HFFc6 (cell line): Measurements from ENCODE around the gene LRRK1. TPM values are rescaled to one million over a fixed set of nuclear protein-coding genes. Genes with fewer than 3 reads are reported as not detected.

ENCODE experiments used
- DNase-seq: peaks from one replicate; pipeline ENCODE4 v3.0.0-alpha.2; 2018
- H3K27ac Mint-ChIP-seq: 2 replicates; pipeline ENCODE4 v1.8.0; 2020; ENCODE audit warnings: mild to moderate bottlenecking, mixed read lengths
- H3K27me3 Mint-ChIP-seq: 2 replicates; pipeline ENCODE4 v1.8.0; 2021; ENCODE audit warnings: mild to moderate bottlenecking, moderate library complexity, mixed read lengths; ENCODE audit not compliant: insufficient read depth
- H3K36me3 Mint-ChIP-seq: 2 replicates; pipeline ENCODE4 v1.8.0; 2021; ENCODE audit warnings: low read depth, mixed read lengths
- H3K4me1 Mint-ChIP-seq: 2 replicates; pipeline ENCODE4 v1.8.0; 2020; ENCODE audit warnings: low read depth, mixed read lengths
- H3K4me3 Mint-ChIP-seq: 2 replicates; pipeline ENCODE4 v1.8.0; 2020; ENCODE audit warnings: mild to moderate bottlenecking, moderate library complexity, mixed read lengths
- H3K9me3 Mint-ChIP-seq: 2 replicates; pipeline ENCODE4 v1.8.0; 2020; ENCODE audit warnings: mild to moderate bottlenecking, mixed read lengths
- total RNA-seq, 6 experiments: library from RNA; stranded (reverse); fragmentation: NEBNext Ultra II Directional; extraction: Animal tissue kit (Norgen Biotek cat#: 25700); gene quantifications; 2 replicates in 1 of 6; 3 replicates in 5 of 6; pipeline ENCODE4 v1.2.3, GENCODE V29; 2021
- TF ChIP-seq, protein P1 (sequence below): fragments of 200-600 bp; sonication (generic); IDR thresholded peaks from 2 replicates; pipeline ENCODE4 v1.5.0; 2021; ENCODE audit warnings: antibody characterized with exemption, mild to moderate bottlenecking

Gene LRRK1
- total RNA-seq, 6 experiments from 2014 or later = 11.4 to 14.8 (median 13.5) TPM

DNA sequence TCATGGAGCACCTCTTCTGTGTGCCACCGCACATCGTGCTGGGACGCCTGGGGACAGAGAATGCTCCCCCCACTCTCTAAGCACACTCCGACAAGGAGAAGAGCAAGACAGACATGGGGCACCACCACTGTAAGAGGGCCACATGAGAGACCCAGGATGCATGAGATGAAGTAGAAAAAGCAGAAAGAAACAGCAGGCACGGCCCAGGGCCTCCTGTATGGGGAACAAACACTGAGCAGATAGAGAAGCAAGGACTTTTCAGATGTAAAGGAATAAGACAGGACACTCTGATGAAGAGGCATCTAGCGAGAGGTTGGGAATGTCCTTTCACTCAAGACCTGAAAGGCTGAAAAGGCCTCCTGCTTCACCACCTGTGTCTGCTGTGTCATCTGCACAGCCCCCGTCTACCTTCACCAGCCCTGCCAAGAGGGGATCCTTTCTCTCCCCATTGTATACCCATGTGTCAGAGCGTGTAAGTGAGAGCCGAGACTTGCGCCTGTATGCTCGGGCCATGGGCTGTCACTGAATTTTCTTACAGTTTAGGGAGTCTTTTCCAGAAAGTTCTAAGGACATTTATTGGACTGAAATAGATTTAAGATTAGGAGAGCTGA lies 125.6 kb downstream of the LRRK1 start:
- no peak overlapping the region for H3K27ac Mint-ChIP-seq
- peaks cover 6% of the 10 kb centered on the region; the same call in 1 of the 2 replicates for H3K36me3 Mint-ChIP-seq
- H3K4me1 Mint-ChIP-seq = no peaks in the 10 kb centered on the region
- H3K9me3 Mint-ChIP-seq = no peaks in the 10 kb centered on the region
- peaks cover 2% of the 10 kb centered on the region; the same call in 1 of the 2 replicates for H3K27me3 Mint-ChIP-seq
- H3K4me3 Mint-ChIP-seq = no peak overlapping the region
- TF ChIP-seq, protein P1, sequence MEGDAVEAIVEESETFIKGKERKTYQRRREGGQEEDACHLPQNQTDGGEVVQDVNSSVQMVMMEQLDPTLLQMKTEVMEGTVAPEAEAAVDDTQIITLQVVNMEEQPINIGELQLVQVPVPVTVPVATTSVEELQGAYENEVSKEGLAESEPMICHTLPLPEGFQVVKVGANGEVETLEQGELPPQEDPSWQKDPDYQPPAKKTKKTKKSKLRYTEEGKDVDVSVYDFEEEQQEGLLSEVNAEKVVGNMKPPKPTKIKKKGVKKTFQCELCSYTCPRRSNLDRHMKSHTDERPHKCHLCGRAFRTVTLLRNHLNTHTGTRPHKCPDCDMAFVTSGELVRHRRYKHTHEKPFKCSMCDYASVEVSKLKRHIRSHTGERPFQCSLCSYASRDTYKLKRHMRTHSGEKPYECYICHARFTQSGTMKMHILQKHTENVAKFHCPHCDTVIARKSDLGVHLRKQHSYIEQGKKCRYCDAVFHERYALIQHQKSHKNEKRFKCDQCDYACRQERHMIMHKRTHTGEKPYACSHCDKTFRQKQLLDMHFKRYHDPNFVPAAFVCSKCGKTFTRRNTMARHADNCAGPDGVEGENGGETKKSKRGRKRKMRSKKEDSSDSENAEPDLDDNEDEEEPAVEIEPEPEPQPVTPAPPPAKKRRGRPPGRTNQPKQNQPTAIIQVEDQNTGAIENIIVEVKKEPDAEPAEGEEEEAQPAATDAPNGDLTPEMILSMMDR = no peak
- DNase-seq = no peak

DNA sequence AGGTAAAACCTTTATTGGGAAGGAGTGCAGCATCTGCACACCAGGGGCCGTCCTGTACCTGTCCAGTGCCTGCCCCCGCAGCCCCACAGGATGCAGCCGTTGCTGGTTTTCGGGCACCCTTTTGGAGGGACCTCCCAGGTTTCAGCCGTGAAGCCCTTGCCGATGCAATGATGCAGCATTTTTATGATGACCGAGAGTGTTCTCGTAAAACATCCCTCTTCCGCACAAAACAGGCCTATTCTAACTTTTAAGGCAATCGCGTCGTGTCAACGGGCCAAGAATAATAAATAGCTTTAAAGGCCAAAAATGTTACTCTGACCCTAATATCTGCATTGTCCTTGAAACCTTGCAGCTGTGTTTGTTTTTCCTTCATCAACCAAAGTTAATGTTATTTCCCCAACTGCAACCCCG lies 126.1 kb downstream of the LRRK1 start:
- no peak for DNase-seq
- H3K27ac Mint-ChIP-seq = no peak overlapping the region

DNA sequence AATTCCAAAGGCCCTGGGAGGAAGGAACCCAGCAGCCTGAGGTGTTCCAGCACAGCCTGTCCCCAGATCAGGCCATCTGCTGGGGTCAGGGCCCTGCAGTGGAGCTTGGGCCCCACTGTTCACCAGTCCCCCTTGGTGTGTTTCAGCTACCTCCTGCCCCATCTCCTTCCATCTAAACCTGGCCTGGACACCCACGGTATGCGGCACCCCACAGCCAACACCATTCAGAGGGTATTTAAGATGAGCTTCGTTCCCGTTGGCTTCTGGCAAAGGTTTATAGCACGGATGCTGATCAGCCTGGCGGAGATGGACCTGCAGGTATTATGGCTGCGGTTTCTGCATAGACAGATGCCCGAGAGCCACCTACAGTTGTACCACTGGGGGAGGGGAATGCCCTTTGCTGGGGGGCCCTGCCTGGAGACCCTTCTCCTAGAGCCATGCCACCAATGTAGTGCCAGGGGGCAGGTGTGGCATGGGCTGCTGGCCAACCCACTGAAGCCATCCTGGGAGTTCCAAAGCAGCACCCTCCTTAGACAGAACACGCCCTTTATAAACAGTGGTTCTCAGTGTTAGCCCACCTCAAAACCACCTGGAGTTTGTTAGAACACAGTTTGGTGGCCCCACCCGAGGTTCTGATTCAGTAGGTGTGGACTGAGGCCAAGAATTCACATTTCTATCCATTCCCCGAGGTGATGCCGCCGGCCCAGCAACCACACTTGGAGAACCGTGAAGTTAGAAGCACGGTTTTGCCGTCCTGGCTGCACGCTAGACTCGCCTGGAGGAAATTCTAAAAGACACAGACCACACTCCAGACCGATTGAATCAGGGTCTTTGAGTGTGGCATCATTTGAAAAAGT lies 126.9 kb downstream of the LRRK1 start:
- H3K9me3 Mint-ChIP-seq = no peaks in the 10 kb centered on the region
- H3K36me3 Mint-ChIP-seq = peaks cover 6% of the 10 kb centered on the region; the same call in 1 of the 2 replicates
- TF ChIP-seq, protein P1 = no peak
- no peak overlapping the region for H3K4me3 Mint-ChIP-seq
- no peak overlapping the region for H3K27ac Mint-ChIP-seq
- no peaks in the 10 kb centered on the region for H3K4me1 Mint-ChIP-seq
- H3K27me3 Mint-ChIP-seq = peaks cover 2% of the 10 kb centered on the region; the same call in 1 of the 2 replicates
- no peak for DNase-seq

More for the DNA sequence above, 126.1 kb downstream of the LRRK1 start:
- Mint-ChIP-seq H3K4me3 (no peak overlapping the region), H3K4me1 (no peaks in the 10 kb centered on the region), H3K36me3 (peaks cover 6% of the 10 kb centered on the region; the same call in 1 of the 2 replicates), H3K27me3 (peaks cover 2% of the 10 kb centered on the region; the same call in 1 of the 2 replicates), H3K9me3 (no peaks in the 10 kb centered on the region)
- TF ChIP-seq, protein P1 = no peak

DNA sequence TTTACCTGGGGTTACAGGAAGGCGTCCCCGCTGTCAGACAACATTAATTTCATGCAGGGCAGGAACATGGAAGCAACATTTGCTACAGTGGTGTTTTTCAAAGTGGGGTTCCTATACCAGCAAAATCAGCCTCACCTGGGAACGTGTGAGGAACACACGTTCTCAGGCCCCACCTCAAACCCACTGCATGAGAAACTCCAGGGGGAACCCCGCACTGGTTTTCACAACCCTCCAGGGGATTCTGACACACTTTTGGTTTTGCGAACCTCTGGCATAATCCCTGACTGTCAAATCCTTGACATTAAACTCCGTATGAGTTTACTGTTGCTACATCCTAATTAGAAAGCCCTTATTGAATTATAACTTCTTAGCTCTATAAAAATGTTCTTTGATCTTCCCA lies 127.7 kb downstream of the LRRK1 start:
- H3K27ac Mint-ChIP-seq = no peak overlapping the region

DNA sequence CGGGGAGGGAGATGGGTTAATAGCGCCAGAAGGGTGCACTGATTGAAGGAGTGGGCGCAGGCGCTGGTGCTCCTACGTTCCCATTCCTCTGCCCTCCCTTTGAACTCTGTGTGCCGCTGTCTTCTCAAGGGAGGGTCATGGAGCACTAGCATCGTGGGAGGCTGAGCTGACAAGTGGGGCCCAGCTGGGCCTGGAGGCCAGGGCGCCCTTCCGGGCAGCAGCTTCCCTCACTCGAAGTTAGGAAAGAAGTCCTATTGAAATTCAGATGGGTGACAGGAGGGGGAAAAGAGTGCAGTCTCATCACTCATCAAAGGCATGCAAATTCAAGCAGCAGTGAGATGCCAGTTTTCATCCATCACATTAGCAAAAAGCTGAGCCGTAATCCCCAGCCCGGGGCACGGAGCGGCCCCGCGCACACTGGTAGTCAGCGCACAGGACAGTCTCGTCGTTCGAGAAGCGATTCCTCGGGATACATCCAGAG lies 128.2 kb downstream of the LRRK1 start:
- Mint-ChIP-seq H3K4me1 (no peaks in the 10 kb centered on the region), H3K36me3 (no peaks in the 10 kb centered on the region), H3K27me3 (peaks cover 2% of the 10 kb centered on the region; the same call in 1 of the 2 replicates), H3K9me3 (no peaks in the 10 kb centered on the region), H3K27ac (no peak overlapping the region; the same call in 1 of the 2 replicates), H3K4me3 (no peak overlapping the region)
- TF ChIP-seq, protein P1 = no peak
- DNase-seq = no peak

More for the DNA sequence above, 127.7 kb downstream of the LRRK1 start:
- peaks cover 2% of the 10 kb centered on the region; the same call in 1 of the 2 replicates for H3K27me3 Mint-ChIP-seq
- no peaks in the 10 kb centered on the region for H3K9me3 Mint-ChIP-seq
- TF ChIP-seq, protein P1 = no peak
- no peaks in the 10 kb centered on the region for H3K36me3 Mint-ChIP-seq
- no peak overlapping the region for H3K4me3 Mint-ChIP-seq
- no peak for DNase-seq
- no peaks in the 10 kb centered on the region for H3K4me1 Mint-ChIP-seq
